ENCODE measurements around the gene WWTR1. TPM values are rescaled to one million over a fixed set of nuclear protein-coding genes. Genes with fewer than 3 reads are reported as not detected.

WWTR1 gene
- total RNA-seq, 1 donor from 2014 or later: 0.73 TPM

- no peak overlapping the region for H3K27ac Mint-ChIP-seq
- no peaks in the 10 kb centered on the region for H3K36me3 Mint-ChIP-seq (ENCODE audit: low read depth)
- intact Hi-C loops (cut with micrococcal nuclease): no loop called here
- CTCF ChIA-PET: no interaction called here
- H3K9me3 Mint-ChIP-seq: no peaks in the 10 kb centered on the region
- ATAC-seq (ENCODE audit: low read depth) (no peak), DNase-seq (no peak)
- no peaks in the 10 kb centered on the region for H3K4me1 Mint-ChIP-seq
- POLR2A ChIA-PET: no interaction called here
- H3K27me3 Mint-ChIP-seq: peaks cover 2% of the 10 kb centered on the region
- no peak for TF ChIP-seq CTCF (IDR thresholded peaks at IDR 0.05)
- no peak overlapping the region for H3K4me3 Mint-ChIP-seq
Observed at GRCh38 chr3:149566292-149566975, 91.4 kb downstream of the WWTR1 start.

- DNase-seq (no peak), ATAC-seq (ENCODE audit: low read depth) (no peak)
- Mint-ChIP-seq H3K4me3 (no peak overlapping the region), H3K27ac (no peak overlapping the region), H3K27me3 (peaks cover 2% of the 10 kb centered on the region), H3K36me3 (ENCODE audit: low read depth) (no peaks in the 10 kb centered on the region), H3K9me3 (no peaks in the 10 kb centered on the region), H3K4me1 (no peaks in the 10 kb centered on the region)
- no peak for TF ChIP-seq CTCF (IDR thresholded peaks at IDR 0.05)
- intact Hi-C loops (cut with micrococcal nuclease): no loop called here
- ChIA-PET POLR2A (interaction anchor here (0.6 kb wide), 1 partner anchor 8 kb away, joined by 4 read pairs; no protein-coding TSS in a partner anchor), CTCF (no interaction called here)
Observed at GRCh38 chr3:149564079-149564478, 93.7 kb downstream of the WWTR1 start.

GRCh38 chr3:149563114-149563513, 94.7 kb downstream of the WWTR1 start:
- H3K27me3 Mint-ChIP-seq: peaks cover 2% of the 10 kb centered on the region
- no peak overlapping the region for H3K27ac Mint-ChIP-seq
- ChIA-PET POLR2A (no interaction called here), CTCF (no interaction called here)
- no peaks in the 10 kb centered on the region for H3K9me3 Mint-ChIP-seq
- TF ChIP-seq CTCF (IDR thresholded peaks at IDR 0.05): no peak
- no peak overlapping the region for H3K4me3 Mint-ChIP-seq
- H3K4me1 Mint-ChIP-seq: no peaks in the 10 kb centered on the region
- no peak for ATAC-seq (ENCODE audit: low read depth)
- no peak for DNase-seq
- intact Hi-C loops (cut with micrococcal nuclease): no loop called here
- no peaks in the 10 kb centered on the region for H3K36me3 Mint-ChIP-seq (ENCODE audit: low read depth)

- CTCF ChIA-PET: no interaction called here
- ATAC-seq (ENCODE audit: low read depth): no peak
- no peaks in the 10 kb centered on the region for H3K36me3 Mint-ChIP-seq (ENCODE audit: low read depth)
- H3K4me3 Mint-ChIP-seq: no peak overlapping the region
- no peak overlapping the region for H3K27ac Mint-ChIP-seq
- intact Hi-C loops (cut with micrococcal nuclease): no loop called here
- H3K9me3 Mint-ChIP-seq: no peaks in the 10 kb centered on the region
- DNase-seq: no peak
- no peaks in the 10 kb centered on the region for H3K4me1 Mint-ChIP-seq
- no peak for TF ChIP-seq CTCF (IDR thresholded peaks at IDR 0.05)
- POLR2A ChIA-PET: no interaction called here
- no peaks in the 10 kb centered on the region for H3K27me3 Mint-ChIP-seq
Observed at GRCh38 chr3:149560617-149561016, 97.2 kb downstream of the WWTR1 start.

GRCh38 chr3:149560001-149560400, 97.8 kb downstream of the WWTR1 start:
- no peak for TF ChIP-seq CTCF (IDR thresholded peaks at IDR 0.05)
- POLR2A ChIA-PET: no interaction called here
- Mint-ChIP-seq H3K27ac (no peak overlapping the region), H3K9me3 (no peaks in the 10 kb centered on the region), H3K36me3 (ENCODE audit: low read depth) (no peaks in the 10 kb centered on the region), H3K4me1 (no peaks in the 10 kb centered on the region), H3K27me3 (no peaks in the 10 kb centered on the region), H3K4me3 (no peak overlapping the region)
- ATAC-seq (ENCODE audit: low read depth) (no peak), DNase-seq (no peak)
- CTCF ChIA-PET: no interaction called here
- intact Hi-C loops (cut with micrococcal nuclease): no loop called here
